HCT116 (cell line): Measurements from ENCODE around the gene FASTKD2. TPM values are rescaled to one million over a fixed set of nuclear protein-coding genes. Genes with fewer than 3 reads are reported as not detected.

Source experiments
- ATAC-seq: fragments of 200-7000 bp; cut with Tn5 transposase; 2 replicates; pipeline ENCODE4 v1.9.1; 2020; ENCODE audit warnings: mild to moderate bottlenecking, moderate library complexity
- BruUV-seq: library from RNA; stranded (reverse); fragments of 400-500 nt; replicated peaks from 2 replicates; lab custom pipeline; 2021; lab: Mats Ljungman, UMichigan
- CTCF ChIA-PET: fragments of 300-600 bp; sonication (Branson Sonifier 250); formaldehyde crosslinking; loops from one replicate; lab custom pipeline; 2021; ENCODE audit warnings: antibody characterized with exemption; lab: Charles Lee
- POLR2A ChIA-PET: fragments of 300-600, 350-600 bp; sonication (Branson Sonifier 250); formaldehyde crosslinking; loops from one replicate; lab custom pipeline; 2021; ENCODE audit warnings: antibody characterized with exemption; lab: Charles Lee
- RAD21 ChIA-PET, 2 experiments: fragments of 300-600 bp; sonication (Branson Sonifier 250); formaldehyde crosslinking; loops; one replicate each; lab custom pipeline; 2023; ENCODE audit warnings: low total read pairs in 2 of 2; ENCODE audit not compliant: uncharacterized antibody in 2 of 2, unreplicated experiment in 2 of 2, low non-redundant PET in 1 of 2; lab: Charles Lee
- DNase-seq: peaks from one replicate; pipeline ENCODE4 v3.0.0-alpha.2; 2010; ENCODE audit warnings: low read depth, low spot score
- H2AFZ ChIP-seq: fragments of 200-600 bp; shearing (Covaris generic), sonication (generic); 2 replicates; pipeline ENCODE4 v1.6.1; 2017; ENCODE audit warnings: low read depth, mixed run types, mixed read lengths, antibody characterized with exemption, low read length; ENCODE audit not compliant: poor library complexity, severe bottlenecking
- H3K27ac ChIP-seq: 2 replicates; pipeline ENCODE4 v1.5.1; 2012; ENCODE audit warnings: low read depth, low read length
- H3K27me3 ChIP-seq: fragments of 200-600 bp; sonication (generic); 2 replicates; pipeline ENCODE4 v1.6.1; 2016; ENCODE audit warnings: mixed run types, low read length, mixed read lengths; ENCODE audit not compliant: insufficient read depth
- H3K36me3 ChIP-seq, 2 experiments: fragments of 200-500 bp in 1 of 2; fragments of 200-600 bp in 1 of 2; sonication (Bioruptor generic) in 1 of 2; sonication (generic) in 1 of 2; 2 replicates each; pipeline versions ENCODE4 v1.5.1 to v1.6.1; 2014 to 2016; ENCODE audit warnings: low read length in 2 of 2, inconsistent platforms in 1 of 2, mixed read lengths in 1 of 2, mixed run types in 1 of 2; ENCODE audit not compliant: insufficient read depth in 2 of 2, control insufficient read depth in 1 of 2
- H3K4me1 ChIP-seq, 2 experiments: fragments of 200-600 bp in 1 of 2; sonication (generic) in 1 of 2; 2 replicates each; pipeline versions ENCODE4 v1.5.1 to v1.6.1; 2012 to 2017; ENCODE audit warnings: low read length in 2 of 2, inconsistent platforms in 1 of 2, mild to moderate bottlenecking in 1 of 2, mixed read lengths in 1 of 2, mixed run types in 1 of 2, moderate library complexity in 1 of 2; ENCODE audit not compliant: insufficient read depth in 2 of 2, control insufficient read depth in 1 of 2
- H3K4me2 ChIP-seq: fragments of 200-600 bp; sonication (generic); 2 replicates; pipeline ENCODE4 v1.6.1; 2017; ENCODE audit warnings: mixed run types, low read length, mixed read lengths
- H3K4me3 ChIP-seq, 2 experiments: fragments of 200-600 bp in 1 of 2; sonication (generic) in 1 of 2; replicated peaks in 1 of 2; 2 replicates each; pipeline ENCODE4 v1.5.1; 2011 to 2016; ENCODE audit warnings: low read length in 2 of 2, control low read depth in 1 of 2, low read depth in 1 of 2, mild to moderate bottlenecking in 1 of 2, mixed read lengths in 1 of 2, mixed run types in 1 of 2
- H3K79me2 ChIP-seq: fragments of 200-600 bp; sonication (generic); 2 replicates; pipeline ENCODE4 v1.6.1; 2017; ENCODE audit warnings: mild to moderate bottlenecking, mixed run types, low read length, moderate library complexity, mixed read lengths; ENCODE audit not compliant: insufficient read depth
- H3K9ac ChIP-seq: fragments of 200-600 bp; sonication (generic); 2 replicates; pipeline ENCODE4 v1.6.1; 2016; ENCODE audit warnings: low read length, mixed read lengths
- H3K9me2 ChIP-seq: fragments of 200-600 bp; sonication (generic), shearing (Covaris generic); 2 replicates; pipeline ENCODE4 v1.6.1; 2017; ENCODE audit warnings: mixed run types, mild to moderate bottlenecking, moderate library complexity; ENCODE audit not compliant: insufficient read depth
- H3K9me3 ChIP-seq, 2 experiments: fragments of 200-500 bp in 1 of 2; fragments of 200-600 bp in 1 of 2; sonication (Bioruptor generic) in 1 of 2; sonication (generic) in 1 of 2; 2 replicates each; pipeline ENCODE4 v1.6.1; 2014 to 2017; ENCODE audit warnings: low read length in 2 of 2, mixed read lengths in 2 of 2, inconsistent platforms in 1 of 2, low read depth in 1 of 2, mild to moderate bottlenecking in 1 of 2, mixed run types in 1 of 2, moderate library complexity in 1 of 2; ENCODE audit not compliant: control insufficient read depth in 1 of 2, insufficient read depth in 1 of 2
- H4K20me1 ChIP-seq: fragments of 200-600 bp; sonication (generic), shearing (Covaris generic); 2 replicates; pipeline ENCODE4 v1.6.1; 2017; ENCODE audit warnings: mixed run types, mild to moderate bottlenecking, moderate library complexity; ENCODE audit not compliant: insufficient read depth
- CBX3 ChIP-seq: IDR thresholded peaks from 2 replicates; pipeline ENCODE4 v1.6.1; 2012; ENCODE audit warnings: low read depth
- CEBPB ChIP-seq: IDR thresholded peaks from 2 replicates; pipeline ENCODE4 v1.6.1; 2012; ENCODE audit warnings: low read depth
- EGR1 ChIP-seq: IDR thresholded peaks from 2 replicates; pipeline ENCODE4 v1.6.1; 2012; ENCODE audit warnings: low read depth
- EZH2 ChIP-seq: fragments of 200-600 bp; sonication (generic); IDR thresholded peaks from 2 replicates; pipeline ENCODE4 v1.6.1; 2017; ENCODE audit warnings: antibody characterized with exemption, mixed run types
- SIN3A ChIP-seq: IDR thresholded peaks from 2 replicates; pipeline ENCODE4 v1.6.1; 2012; ENCODE audit warnings: low read depth
- SP1 ChIP-seq: IDR thresholded peaks from 2 replicates; pipeline ENCODE4 v1.6.1; 2012; ENCODE audit warnings: low read depth
- SRF ChIP-seq: IDR thresholded peaks from 2 replicates; pipeline ENCODE4 v1.6.1; 2012; ENCODE audit warnings: low read depth
- intact Hi-C: fragments of 100-400 bp; cut with micrococcal nuclease; formaldehyde crosslinking; loops from 2 replicates; pipeline ENCODE4 v1.10.0; 2022
- total RNA-seq: library from RNA; stranded (reverse); gene quantifications from one replicate; pipeline ENCODE4 v1.2.1, GENCODE V29; 2021; ENCODE audit not compliant: unreplicated experiment
- TF ChIP-seq, protein P1 (sequence below), 3 experiments: fragments of 200-600 bp in 1 of 3; sonication (generic) in 1 of 3; IDR thresholded peaks in 2 of 3; conservative IDR thresholded peaks in 1 of 3; 2 replicates each; pipeline ENCODE4 v1.5.1; 2012 to 2017; ENCODE audit warnings: low read depth in 2 of 3, low read length in 2 of 3, antibody characterized with exemption in 1 of 3, borderline replicate concordance in 1 of 3, control low read depth in 1 of 3, mild to moderate bottlenecking in 1 of 3, mixed read lengths in 1 of 3, mixed run types in 1 of 3, moderate library complexity in 1 of 3; ENCODE audit not compliant: insufficient read depth in 1 of 3
- TF ChIP-seq, protein P2 (sequence below): IDR thresholded peaks from 2 replicates; pipeline ENCODE4 v1.6.1; 2012; ENCODE audit warnings: low read depth

FASTKD2 gene
- total RNA-seq, 1 experiment from 2014 or later = 24.4 TPM

DNA sequence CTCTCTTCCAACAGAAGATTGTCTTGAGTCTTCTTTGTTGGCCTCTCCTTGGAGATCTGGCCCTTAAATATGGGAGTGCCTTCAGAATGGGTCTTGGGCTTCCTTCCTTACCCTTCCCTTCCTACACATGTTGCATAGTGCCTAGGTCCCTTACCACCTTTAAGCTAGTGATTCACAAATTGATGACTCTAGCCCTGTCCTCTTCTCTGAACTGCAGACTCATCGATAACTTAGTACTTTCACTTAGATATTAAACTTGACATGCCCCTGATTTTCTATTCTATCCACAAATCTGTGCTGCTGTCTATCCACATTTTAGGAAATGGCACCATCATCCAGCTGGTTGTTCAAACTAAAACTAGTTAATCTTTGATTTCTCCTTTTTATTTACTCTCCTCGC, 38.1 kb upstream of the FASTKD2 start:
- H2AFZ ChIP-seq = no peak overlapping the region
- ATAC-seq (no peak), DNase-seq (no peak)
- no peaks in the 10 kb centered on the region for H3K36me3 ChIP-seq
- intact Hi-C loops = no loop called here
- no peak for TF ChIP-seq SP1
- no peak for TF ChIP-seq SRF
- TF ChIP-seq, protein P1, sequence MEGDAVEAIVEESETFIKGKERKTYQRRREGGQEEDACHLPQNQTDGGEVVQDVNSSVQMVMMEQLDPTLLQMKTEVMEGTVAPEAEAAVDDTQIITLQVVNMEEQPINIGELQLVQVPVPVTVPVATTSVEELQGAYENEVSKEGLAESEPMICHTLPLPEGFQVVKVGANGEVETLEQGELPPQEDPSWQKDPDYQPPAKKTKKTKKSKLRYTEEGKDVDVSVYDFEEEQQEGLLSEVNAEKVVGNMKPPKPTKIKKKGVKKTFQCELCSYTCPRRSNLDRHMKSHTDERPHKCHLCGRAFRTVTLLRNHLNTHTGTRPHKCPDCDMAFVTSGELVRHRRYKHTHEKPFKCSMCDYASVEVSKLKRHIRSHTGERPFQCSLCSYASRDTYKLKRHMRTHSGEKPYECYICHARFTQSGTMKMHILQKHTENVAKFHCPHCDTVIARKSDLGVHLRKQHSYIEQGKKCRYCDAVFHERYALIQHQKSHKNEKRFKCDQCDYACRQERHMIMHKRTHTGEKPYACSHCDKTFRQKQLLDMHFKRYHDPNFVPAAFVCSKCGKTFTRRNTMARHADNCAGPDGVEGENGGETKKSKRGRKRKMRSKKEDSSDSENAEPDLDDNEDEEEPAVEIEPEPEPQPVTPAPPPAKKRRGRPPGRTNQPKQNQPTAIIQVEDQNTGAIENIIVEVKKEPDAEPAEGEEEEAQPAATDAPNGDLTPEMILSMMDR (IDR thresholded peaks at IDR 0.05 in 2 of 3, conservative IDR thresholded peaks at IDR 0.05 in 1 of 3; ENCODE audit: borderline replicate concordance in 1 of 3, insufficient read depth in 1 of 3, low read depth in 2 of 3, low read length in 2 of 3) = no peak
- no peak for TF ChIP-seq EGR1
- TF ChIP-seq, protein P2, sequence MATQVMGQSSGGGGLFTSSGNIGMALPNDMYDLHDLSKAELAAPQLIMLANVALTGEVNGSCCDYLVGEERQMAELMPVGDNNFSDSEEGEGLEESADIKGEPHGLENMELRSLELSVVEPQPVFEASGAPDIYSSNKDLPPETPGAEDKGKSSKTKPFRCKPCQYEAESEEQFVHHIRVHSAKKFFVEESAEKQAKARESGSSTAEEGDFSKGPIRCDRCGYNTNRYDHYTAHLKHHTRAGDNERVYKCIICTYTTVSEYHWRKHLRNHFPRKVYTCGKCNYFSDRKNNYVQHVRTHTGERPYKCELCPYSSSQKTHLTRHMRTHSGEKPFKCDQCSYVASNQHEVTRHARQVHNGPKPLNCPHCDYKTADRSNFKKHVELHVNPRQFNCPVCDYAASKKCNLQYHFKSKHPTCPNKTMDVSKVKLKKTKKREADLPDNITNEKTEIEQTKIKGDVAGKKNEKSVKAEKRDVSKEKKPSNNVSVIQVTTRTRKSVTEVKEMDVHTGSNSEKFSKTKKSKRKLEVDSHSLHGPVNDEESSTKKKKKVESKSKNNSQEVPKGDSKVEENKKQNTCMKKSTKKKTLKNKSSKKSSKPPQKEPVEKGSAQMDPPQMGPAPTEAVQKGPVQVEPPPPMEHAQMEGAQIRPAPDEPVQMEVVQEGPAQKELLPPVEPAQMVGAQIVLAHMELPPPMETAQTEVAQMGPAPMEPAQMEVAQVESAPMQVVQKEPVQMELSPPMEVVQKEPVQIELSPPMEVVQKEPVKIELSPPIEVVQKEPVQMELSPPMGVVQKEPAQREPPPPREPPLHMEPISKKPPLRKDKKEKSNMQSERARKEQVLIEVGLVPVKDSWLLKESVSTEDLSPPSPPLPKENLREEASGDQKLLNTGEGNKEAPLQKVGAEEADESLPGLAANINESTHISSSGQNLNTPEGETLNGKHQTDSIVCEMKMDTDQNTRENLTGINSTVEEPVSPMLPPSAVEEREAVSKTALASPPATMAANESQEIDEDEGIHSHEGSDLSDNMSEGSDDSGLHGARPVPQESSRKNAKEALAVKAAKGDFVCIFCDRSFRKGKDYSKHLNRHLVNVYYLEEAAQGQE = no peak
- no peak for TF ChIP-seq CBX3
- TF ChIP-seq SIN3A = no peak
- TF ChIP-seq EZH2 = no peak
- TF ChIP-seq CEBPB = no peak
- H3K9me2 ChIP-seq = no peaks in the 10 kb centered on the region
- no peaks in the 10 kb centered on the region for H3K27me3 ChIP-seq
- ChIA-PET CTCF (no interaction called here), POLR2A (no interaction called here), RAD21 (no interaction called here)
- peaks cover 0 to 6% of the 10 kb centered on the region in 2 experiments; a peak in 2 of 4 replicates for H3K4me1 ChIP-seq
- no peaks in the 10 kb centered on the region for H3K79me2 ChIP-seq
- H3K4me2 ChIP-seq = no peak overlapping the region
- H3K9ac ChIP-seq = no peak overlapping the region
- no peaks in the 10 kb centered on the region for H4K20me1 ChIP-seq
- H3K9me3 ChIP-seq = no peaks in the 10 kb centered on the region
- BruUV-seq = no TSS peak
- no peak overlapping the region for H3K4me3 ChIP-seq
- no peak overlapping the region for H3K27ac ChIP-seq
